ENCODE measurements around the gene CLDN5.

GRCh38 chr22:19517171-19517500 lies 7.1 kb downstream of the CLDN5 start:
- TF ChIP-seq, protein P1, sequence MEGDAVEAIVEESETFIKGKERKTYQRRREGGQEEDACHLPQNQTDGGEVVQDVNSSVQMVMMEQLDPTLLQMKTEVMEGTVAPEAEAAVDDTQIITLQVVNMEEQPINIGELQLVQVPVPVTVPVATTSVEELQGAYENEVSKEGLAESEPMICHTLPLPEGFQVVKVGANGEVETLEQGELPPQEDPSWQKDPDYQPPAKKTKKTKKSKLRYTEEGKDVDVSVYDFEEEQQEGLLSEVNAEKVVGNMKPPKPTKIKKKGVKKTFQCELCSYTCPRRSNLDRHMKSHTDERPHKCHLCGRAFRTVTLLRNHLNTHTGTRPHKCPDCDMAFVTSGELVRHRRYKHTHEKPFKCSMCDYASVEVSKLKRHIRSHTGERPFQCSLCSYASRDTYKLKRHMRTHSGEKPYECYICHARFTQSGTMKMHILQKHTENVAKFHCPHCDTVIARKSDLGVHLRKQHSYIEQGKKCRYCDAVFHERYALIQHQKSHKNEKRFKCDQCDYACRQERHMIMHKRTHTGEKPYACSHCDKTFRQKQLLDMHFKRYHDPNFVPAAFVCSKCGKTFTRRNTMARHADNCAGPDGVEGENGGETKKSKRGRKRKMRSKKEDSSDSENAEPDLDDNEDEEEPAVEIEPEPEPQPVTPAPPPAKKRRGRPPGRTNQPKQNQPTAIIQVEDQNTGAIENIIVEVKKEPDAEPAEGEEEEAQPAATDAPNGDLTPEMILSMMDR (IDR thresholded peaks at IDR 0.05): no peak
- no peak for TF ChIP-seq EP300 (IDR thresholded peaks at IDR 0.05)
- no peak for TF ChIP-seq POLR2AphosphoS5 (IDR thresholded peaks at IDR 0.05)
- TF ChIP-seq POLR2A (IDR thresholded peaks at IDR 0.05): no peak

Measured in suprapubic skin (tissue), 4 donors.